Left ventricle myocardium inferior (tissue), 1 donor: ENCODE results near the gene GPD2. TPM values are rescaled to one million over a fixed set of nuclear protein-coding genes. Genes with fewer than 3 reads are reported as not detected.

ENCODE experiments used
- DNase-seq: peaks from one replicate; pipeline ENCODE4 v3.0.0-alpha.2; 2020
- H3K27ac ChIP-seq: fragments of 200-600 bp; replicated peaks from 2 replicates; pipeline ENCODE4 v1.8.0; 2021
- H3K27me3 ChIP-seq: fragments of 200-600 bp; 2 replicates; pipeline ENCODE4 v1.8.0; 2021; ENCODE audit warnings: low read depth
- H3K36me3 ChIP-seq: fragments of 200-600 bp; 2 replicates; pipeline ENCODE4 v1.8.0; 2021
- H3K4me1 ChIP-seq: fragments of 200-600 bp; 2 replicates; pipeline ENCODE4 v1.8.0; 2021
- H3K4me3 ChIP-seq: fragments of 200-600 bp; 2 replicates; pipeline ENCODE4 v1.8.0; 2021; ENCODE audit warnings: mild to moderate bottlenecking, moderate library complexity
- H3K9me3 ChIP-seq: fragments of 200-600 bp; replicated peaks from 2 replicates; pipeline ENCODE4 v1.8.0; 2021
- CTCF ChIP-seq: fragments of 200-600 bp; IDR thresholded peaks from 2 replicates; pipeline ENCODE4 v1.8.0; 2021; ENCODE audit warnings: antibody characterized with exemption, mild to moderate bottlenecking, borderline replicate concordance
- intact Hi-C: fragments of 100-400 bp; cut with micrococcal nuclease; formaldehyde crosslinking; loops from one replicate; pipeline ENCODE4 v1.11.0; 2022
- total RNA-seq: library from RNA; stranded (reverse); fragmentation: NEBNext Ultra II Directional; extraction: Animal tissue kit (Norgen Biotek cat#: 25700); gene quantifications from one replicate; pipeline ENCODE4 v1.2.1, GENCODE V29; 2021
- donor health status: DM: no; HTN: yes; CAD: no; lungs with severe emphysema.

Gene GPD2
- total RNA-seq, 1 donor from 2014 or later = 14.4 TPM

- intact Hi-C loops = no loop called here
- H3K4me1 ChIP-seq = peaks cover 4% of the 10 kb centered on the region
- no peak for TF ChIP-seq CTCF
- H3K4me3 ChIP-seq = no peak overlapping the region
- no peak for DNase-seq
- no peaks in the 10 kb centered on the region for H3K27me3 ChIP-seq
- H3K9me3 ChIP-seq = no peaks in the 10 kb centered on the region
- no peak overlapping the region for H3K27ac ChIP-seq
- no peaks in the 10 kb centered on the region for H3K36me3 ChIP-seq
These were observed 154.0 kb downstream of the GPD2 start for GRCh38 chr2:156590085-156590739.

- no peak overlapping the region for H3K4me3 ChIP-seq
- no peak overlapping the region for H3K27ac ChIP-seq
- no peak for TF ChIP-seq CTCF
- peaks cover 4% of the 10 kb centered on the region for H3K4me1 ChIP-seq
- no peaks in the 10 kb centered on the region for H3K36me3 ChIP-seq
- intact Hi-C loops = no loop called here
- H3K9me3 ChIP-seq = no peaks in the 10 kb centered on the region
- DNase-seq = no peak
- H3K27me3 ChIP-seq = no peaks in the 10 kb centered on the region
These were observed 156.8 kb downstream of the GPD2 start for GRCh38 chr2:156592809-156593593.

- Histone ChIP-seq H3K27ac (no peak overlapping the region), H3K27me3 (no peaks in the 10 kb centered on the region), H3K4me1 (peaks cover 4% of the 10 kb centered on the region), H3K4me3 (no peak overlapping the region), H3K9me3 (no peaks in the 10 kb centered on the region), H3K36me3 (no peaks in the 10 kb centered on the region)
- no peak for TF ChIP-seq CTCF
- intact Hi-C loops = no loop called here
- DNase-seq = no peak
These were observed 157.4 kb downstream of the GPD2 start for GRCh38 chr2:156593594-156593921.

- H3K4me3 ChIP-seq = no peak overlapping the region
- no peaks in the 10 kb centered on the region for H3K27me3 ChIP-seq
- H3K36me3 ChIP-seq = no peaks in the 10 kb centered on the region
- H3K4me1 ChIP-seq = no peaks in the 10 kb centered on the region
- no peaks in the 10 kb centered on the region for H3K9me3 ChIP-seq
- TF ChIP-seq CTCF = no peak
- no peak overlapping the region for H3K27ac ChIP-seq
- intact Hi-C loops = no loop called here
- no peak for DNase-seq
These were observed 162.4 kb downstream of the GPD2 start for GRCh38 chr2:156598563-156598962.

GRCh38 chr2:156600196-156600595 is 164.0 kb downstream of the GPD2 start:
- Histone ChIP-seq H3K4me1 (no peaks in the 10 kb centered on the region), H3K36me3 (no peaks in the 10 kb centered on the region), H3K4me3 (no peak overlapping the region), H3K27ac (no peak overlapping the region), H3K9me3 (no peaks in the 10 kb centered on the region), H3K27me3 (no peaks in the 10 kb centered on the region)
- TF ChIP-seq CTCF = no peak
- intact Hi-C loops = no loop called here
- DNase-seq = no peak
